Activated T-helper 1 cell treated with anti-CD3 and anti-CD28 coated beads, Interleukin-2, amount 50 U/mL, for 16 hours (primary cell): ENCODE results near the gene CFP.

Source experiments
- DNase-seq, 2 donors: peaks; one replicate each; pipeline ENCODE4 v3.0.0-alpha.2; 2020; ENCODE audit warnings: low read depth in 1 of 2, low spot score in 1 of 2

CFP gene

DNA sequence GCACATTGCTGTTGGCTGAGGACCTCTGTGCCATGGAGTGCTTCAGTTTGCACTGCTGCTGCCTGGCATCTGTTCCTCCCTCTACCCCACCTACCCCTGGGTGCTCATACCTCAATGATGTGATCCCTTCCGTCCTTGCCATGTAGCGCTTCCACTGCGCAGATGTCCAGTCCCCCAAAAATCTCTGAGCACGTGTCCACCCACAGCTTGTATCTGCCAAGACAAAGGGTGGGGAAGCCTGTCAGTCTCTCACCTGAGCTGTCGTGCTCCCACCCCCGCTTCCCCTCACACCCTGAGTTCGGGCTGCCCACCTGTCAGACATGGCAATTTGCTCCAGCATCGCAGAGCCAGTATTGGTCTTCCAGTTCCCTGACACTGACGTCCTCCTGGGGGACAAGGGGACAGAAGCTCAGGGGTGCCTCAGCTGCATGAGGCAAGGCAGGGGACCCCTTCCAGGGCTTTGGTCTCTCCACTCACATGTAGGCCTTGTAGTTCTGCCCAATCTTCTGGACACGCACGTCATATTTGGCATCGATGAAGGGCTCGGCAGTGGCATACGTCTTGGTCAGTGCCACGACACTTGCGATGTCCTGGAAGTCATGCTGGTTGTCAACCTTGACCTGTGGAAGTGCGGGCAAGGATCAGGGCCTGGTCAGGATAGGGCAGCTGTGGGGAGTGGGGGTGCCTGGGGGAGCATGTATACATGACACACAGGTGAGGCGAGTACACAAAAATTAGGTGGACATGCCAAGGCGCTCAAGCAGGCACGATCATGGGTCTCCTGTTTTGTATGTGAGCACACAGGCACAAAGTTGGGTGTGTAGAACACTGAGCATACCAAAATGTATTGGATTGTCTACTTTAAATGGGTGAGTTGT lies 53.5 kb downstream of the CFP start:
- DNase-seq: no peak

DNA sequence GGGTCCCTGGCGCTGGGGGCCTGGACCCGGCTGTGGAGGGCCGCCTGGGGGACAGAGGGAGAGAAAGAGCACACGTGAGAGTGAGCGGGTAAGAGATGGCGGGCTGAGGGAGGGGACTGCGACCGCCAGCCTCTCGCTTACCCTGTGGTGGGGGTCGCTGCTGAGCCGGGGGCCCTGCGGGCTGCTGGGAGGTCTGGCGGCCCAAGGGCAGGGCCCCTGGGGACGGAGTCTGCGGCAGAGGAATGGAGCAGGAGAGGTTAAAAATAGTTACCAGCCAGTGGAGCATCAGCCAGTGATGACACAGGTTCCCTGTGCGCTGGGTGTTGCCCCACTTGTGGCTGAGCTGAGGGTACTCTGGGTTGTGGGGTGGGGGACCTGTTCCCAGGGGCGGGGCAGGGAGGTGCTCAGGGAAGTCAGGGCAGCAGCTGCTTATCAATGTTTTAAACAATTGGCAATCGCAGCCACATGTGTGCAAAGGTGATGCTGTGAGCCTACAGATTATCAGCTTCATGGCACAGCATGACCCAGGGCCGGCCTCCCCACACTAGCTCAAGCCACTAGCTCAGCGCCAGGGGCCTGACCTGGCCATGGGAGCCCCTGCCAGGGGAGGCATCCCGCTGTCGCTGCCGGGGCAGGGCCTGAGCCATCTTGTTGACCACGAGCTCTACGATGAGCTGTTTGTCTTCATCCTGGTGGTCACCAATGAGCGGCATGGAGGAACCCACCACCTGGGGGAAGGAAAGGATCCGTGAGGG lies 55.0 kb downstream of the CFP start:
- DNase-seq: no peak

DNA sequence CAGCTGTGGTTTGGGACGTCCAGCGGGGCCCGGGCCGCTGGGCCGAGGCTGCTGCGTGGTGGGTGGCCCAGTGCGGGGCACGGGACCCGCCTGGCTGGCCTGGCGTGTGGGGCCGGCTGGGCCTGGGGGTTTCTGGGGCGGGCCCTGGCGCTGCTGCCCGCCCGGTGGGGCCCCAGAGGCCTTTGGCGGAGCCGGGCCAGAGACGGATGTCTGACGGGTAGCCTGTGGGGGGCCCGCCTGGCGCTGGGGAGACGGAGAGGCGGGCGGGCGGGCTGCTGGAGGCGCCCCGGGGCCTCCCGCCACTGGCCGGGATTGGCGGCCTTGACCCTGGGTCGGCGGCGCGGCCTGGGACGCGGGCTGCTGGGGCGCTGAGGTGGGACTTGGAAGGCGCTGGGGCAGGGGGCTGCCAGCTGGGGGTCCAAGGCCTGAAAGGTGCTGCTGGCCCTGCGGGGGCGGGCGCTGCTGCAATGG lies 55.6 kb downstream of the CFP start:
- no peak for DNase-seq

DNA sequence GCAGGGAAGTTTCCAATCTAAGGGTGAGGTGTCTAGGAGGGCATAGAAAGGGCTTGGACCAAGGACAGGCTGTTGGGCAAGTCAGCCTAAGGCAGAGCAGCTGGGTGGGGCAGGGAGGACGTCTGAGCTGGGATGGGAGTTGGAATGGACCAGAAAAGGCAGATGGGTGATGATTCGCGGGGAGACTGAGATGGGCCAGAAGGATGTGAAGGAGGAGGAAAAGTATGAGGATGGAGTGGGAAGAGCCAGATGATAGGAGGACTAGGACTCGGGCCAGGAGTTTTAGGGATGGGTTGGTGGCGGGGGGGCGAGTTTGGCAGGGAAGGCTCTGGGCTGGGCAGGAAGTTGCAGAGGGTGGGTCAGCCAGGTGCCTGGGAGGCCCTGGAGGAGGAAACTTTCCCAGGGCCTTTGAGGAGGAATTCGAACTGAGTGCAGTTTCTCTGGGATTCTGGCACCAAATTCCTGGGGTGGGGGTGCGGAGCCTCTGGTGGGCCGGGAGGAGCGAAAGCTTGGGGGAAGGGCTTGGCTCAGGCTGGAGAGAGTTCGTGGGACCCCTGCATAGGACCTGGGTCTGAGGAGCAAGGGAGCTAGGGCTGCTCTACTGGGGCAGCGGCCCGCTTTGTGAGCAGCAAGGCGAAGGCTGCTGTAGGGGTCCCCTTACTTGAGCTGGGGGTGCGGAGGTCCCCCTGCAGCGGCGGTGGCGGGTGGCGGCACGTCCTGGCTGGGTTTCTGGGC lies 56.2 kb downstream of the CFP start:
- no peak for DNase-seq
